ENCODE measurements around the gene GABARAPL1. TPM values are rescaled to one million over a fixed set of nuclear protein-coding genes. Genes with fewer than 3 reads are reported as not detected.

Gene GABARAPL1
- 100 to 1,000 TPM; 135 to 191 TPM for total RNA-seq
- 61.9 TPM for polyA plus RNA-seq (2013, experiment 1 of 2)
- 71.4 TPM for polyA plus RNA-seq (2013, experiment 2 of 2)
- long read RNA-seq, experiment 1, transcript GABARAPL1-201 (4 exons, 1,957 nt), result major isoform, 21 of 67 reads
- long read RNA-seq, experiment 1, partial matches to known transcripts, result 36 of 67 reads
- long read RNA-seq, experiment 1, other reads (novel, unspliced or antisense), result 4 of 67 reads
- long read RNA-seq, experiment 2, transcript GABARAPL1-218 (4 exons, 2,294 nt), result minor isoform, 6 of 171 reads
- long read RNA-seq, experiment 2, transcript GABARAPL1-201 (4 exons, 1,957 nt), result major isoform, 137 of 171 reads
- long read RNA-seq, experiment 2, partial matches to known transcripts, result 4 of 171 reads
- long read RNA-seq, experiment 2, other reads (novel, unspliced or antisense), result 20 of 171 reads
- long read RNA-seq, experiment 3, transcript GABARAPL1-208 (6 exons, 2,321 nt), result minor isoform, 5 of 403 reads
- long read RNA-seq, experiment 3, transcript GABARAPL1-218 (4 exons, 2,294 nt), result minor isoform, 25 of 403 reads
- long read RNA-seq, experiment 3, transcript GABARAPL1-202 (3 exons, 855 nt), result minor isoform, 6 of 403 reads
- long read RNA-seq, experiment 3, transcript GABARAPL1-201 (4 exons, 1,957 nt), result major isoform, 331 of 403 reads
- long read RNA-seq, experiment 3, partial matches to known transcripts, result 4 of 403 reads
- long read RNA-seq, experiment 3, other reads (novel, unspliced or antisense), result 24 of 403 reads
- long read RNA-seq, experiment 4, transcript GABARAPL1-218 (4 exons, 2,294 nt), result minor isoform, 17 of 477 reads
- long read RNA-seq, experiment 4, transcript GABARAPL1-201 (4 exons, 1,957 nt), result major isoform, 301 of 477 reads
- long read RNA-seq, experiment 4, partial matches to known transcripts, result 9 of 477 reads
- long read RNA-seq, experiment 4, other reads (novel, unspliced or antisense), result 145 of 477 reads

- 0% methylated on average over 29 to 35 of the region's 35 CpGs for whole genome bisulfite sequencing, 2 experiments (ENCODE audit: insufficient coverage in 1 of 2, insufficient read length in 1 of 2)
- Histone ChIP-seq H3K4me1 (ENCODE audit: control insufficient read depth, insufficient read depth, low read length) (no peaks in the 10 kb centered on the region), H3K4me3 (ENCODE audit: low read length) (peak within 1 kb of the TSS; percentile 95), H3K27ac (ENCODE audit: low read depth, low read length) (peak within 1 kb of the TSS; percentile 88), H3K36me3 (ENCODE audit: control insufficient read depth, insufficient read depth, low read length) (peaks cover 16% of the 10 kb centered on the region), H3K27me3 (ENCODE audit: control insufficient read depth, insufficient read depth, low read length, poor library complexity, severe bottlenecking) (no peaks in the 10 kb centered on the region), H3K9me3 (ENCODE audit: control insufficient read depth, low read length) (peaks cover 6% of the 10 kb centered on the region), H3K9ac (ENCODE audit: extremely low read depth, low read length, poor library complexity, severe bottlenecking) (peak within 1 kb of the TSS; percentile 95)
- Mint-ChIP-seq H3K9me3 (no peaks in the 10 kb centered on the region), H3K27ac (peak within 1 kb of the TSS; percentile 99), H3K4me1 (peaks cover 19% of the 10 kb centered on the region), H3K4me3 (peak within 1 kb of the TSS; percentile 90), H3K27me3 (ENCODE audit: insufficient read depth) (no peaks in the 10 kb centered on the region), H3K36me3 (ENCODE audit: low read depth) (peaks cover 24% of the 10 kb centered on the region)
- peak; percentile 95 for DNase-seq
- TF ChIP-seq, protein P1, sequence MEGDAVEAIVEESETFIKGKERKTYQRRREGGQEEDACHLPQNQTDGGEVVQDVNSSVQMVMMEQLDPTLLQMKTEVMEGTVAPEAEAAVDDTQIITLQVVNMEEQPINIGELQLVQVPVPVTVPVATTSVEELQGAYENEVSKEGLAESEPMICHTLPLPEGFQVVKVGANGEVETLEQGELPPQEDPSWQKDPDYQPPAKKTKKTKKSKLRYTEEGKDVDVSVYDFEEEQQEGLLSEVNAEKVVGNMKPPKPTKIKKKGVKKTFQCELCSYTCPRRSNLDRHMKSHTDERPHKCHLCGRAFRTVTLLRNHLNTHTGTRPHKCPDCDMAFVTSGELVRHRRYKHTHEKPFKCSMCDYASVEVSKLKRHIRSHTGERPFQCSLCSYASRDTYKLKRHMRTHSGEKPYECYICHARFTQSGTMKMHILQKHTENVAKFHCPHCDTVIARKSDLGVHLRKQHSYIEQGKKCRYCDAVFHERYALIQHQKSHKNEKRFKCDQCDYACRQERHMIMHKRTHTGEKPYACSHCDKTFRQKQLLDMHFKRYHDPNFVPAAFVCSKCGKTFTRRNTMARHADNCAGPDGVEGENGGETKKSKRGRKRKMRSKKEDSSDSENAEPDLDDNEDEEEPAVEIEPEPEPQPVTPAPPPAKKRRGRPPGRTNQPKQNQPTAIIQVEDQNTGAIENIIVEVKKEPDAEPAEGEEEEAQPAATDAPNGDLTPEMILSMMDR (conservative IDR thresholded peaks at IDR 0.05), result no peak
Observed at GRCh38 chr12:10212739-10213131, at the start of gene GABARAPL1. Gene GABARAPL1 (plus strand): TSS chr12:10212877. CDS start chr12:10213130, 253 bp downstream.

DNA sequence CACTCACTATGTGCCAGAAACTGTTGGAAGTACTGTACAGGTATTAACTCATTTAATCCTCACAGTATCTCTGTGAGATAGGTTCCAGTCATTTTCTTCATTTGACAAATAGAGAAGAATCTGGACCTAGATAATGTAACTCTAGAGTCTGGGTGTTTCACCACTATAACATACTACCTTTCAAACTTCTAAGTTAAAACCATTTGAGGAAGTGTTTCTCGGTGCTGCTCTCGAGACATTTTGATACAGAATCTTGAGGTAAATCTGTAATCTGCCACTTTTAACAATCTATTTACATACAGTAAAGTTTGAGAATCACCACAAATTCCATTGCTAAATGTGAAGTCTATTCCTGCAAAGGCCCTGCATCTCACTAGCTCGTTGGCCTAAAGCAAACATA lies 49.6 kb upstream of the GABARAPL1 start:
- no peak overlapping the region for H3K27ac ChIP-seq (ENCODE audit: low read depth, low read length)
- H3K27me3 Mint-ChIP-seq (ENCODE audit: insufficient read depth), result no peaks in the 10 kb centered on the region
- no peaks in the 10 kb centered on the region for H3K36me3 Mint-ChIP-seq (ENCODE audit: low read depth)
- no peaks in the 10 kb centered on the region for H3K27me3 ChIP-seq (ENCODE audit: control insufficient read depth, insufficient read depth, low read length, poor library complexity, severe bottlenecking)
- H3K4me1 ChIP-seq (ENCODE audit: control insufficient read depth, insufficient read depth, low read length), result no peaks in the 10 kb centered on the region
- DNase-seq, result no peak
- H3K36me3 ChIP-seq (ENCODE audit: control insufficient read depth, insufficient read depth, low read length), result no peaks in the 10 kb centered on the region
- no peak overlapping the region for H3K4me3 ChIP-seq (ENCODE audit: low read length)
- no peaks in the 10 kb centered on the region for H3K9me3 ChIP-seq (ENCODE audit: control insufficient read depth, low read length)
- H3K9ac ChIP-seq (ENCODE audit: extremely low read depth, low read length, poor library complexity, severe bottlenecking), result no peak overlapping the region
- peaks cover 9% of the 10 kb centered on the region for H3K4me1 Mint-ChIP-seq
- H3K4me3 Mint-ChIP-seq, result no peak overlapping the region
- H3K9me3 Mint-ChIP-seq, result no peaks in the 10 kb centered on the region
- 96 to 100% methylated on average over 2 to 3 of the region's 3 CpGs for WGBS, 2 experiments (ENCODE audit: insufficient coverage in 1 of 2, insufficient read length in 1 of 2)
- H3K27ac Mint-ChIP-seq, result no peak overlapping the region
- TF ChIP-seq, protein P1 (conservative IDR thresholded peaks at IDR 0.05), result no peak

GRCh38 chr12:10165421-10165820 lies 47.3 kb upstream of the GABARAPL1 start:
- Histone ChIP-seq H3K4me3 (ENCODE audit: low read length) (no peak overlapping the region), H3K27me3 (ENCODE audit: control insufficient read depth, insufficient read depth, low read length, poor library complexity, severe bottlenecking) (no peaks in the 10 kb centered on the region), H3K9me3 (ENCODE audit: control insufficient read depth, low read length) (no peaks in the 10 kb centered on the region), H3K27ac (ENCODE audit: low read depth, low read length) (no peak overlapping the region), H3K9ac (ENCODE audit: extremely low read depth, low read length, poor library complexity, severe bottlenecking) (no peak overlapping the region), H3K36me3 (ENCODE audit: control insufficient read depth, insufficient read depth, low read length) (no peaks in the 10 kb centered on the region), H3K4me1 (ENCODE audit: control insufficient read depth, insufficient read depth, low read length) (no peaks in the 10 kb centered on the region)
- DNase-seq, result no peak
- no peaks in the 10 kb centered on the region for H3K36me3 Mint-ChIP-seq (ENCODE audit: low read depth)
- peaks cover 15% of the 10 kb centered on the region for H3K4me1 Mint-ChIP-seq
- no peaks in the 10 kb centered on the region for H3K9me3 Mint-ChIP-seq
- TF ChIP-seq, protein P1 (conservative IDR thresholded peaks at IDR 0.05), result no peak
- H3K27me3 Mint-ChIP-seq (ENCODE audit: insufficient read depth), result no peaks in the 10 kb centered on the region
- no CpG with 5 or more reads among the region's 1 CpG for WGBS, 2 experiments (ENCODE audit: insufficient coverage in 1 of 2, insufficient read length in 1 of 2)
- H3K4me3 Mint-ChIP-seq, result no peak overlapping the region
- H3K27ac Mint-ChIP-seq, result no peak overlapping the region
